HG03571 (cell line): ENCODE results near the gene GADD45G.
A peak's percentile ranks its signal among the peaks of the same experiment; 100 is the strongest.

Source experiments
- ATAC-seq: cut with Tn5 transposase; IDR thresholded peaks from one replicate; pipeline ENCODE4 v1.9.1; 2021; ENCODE audit not compliant: unreplicated experiment

GADD45G gene, protein sequence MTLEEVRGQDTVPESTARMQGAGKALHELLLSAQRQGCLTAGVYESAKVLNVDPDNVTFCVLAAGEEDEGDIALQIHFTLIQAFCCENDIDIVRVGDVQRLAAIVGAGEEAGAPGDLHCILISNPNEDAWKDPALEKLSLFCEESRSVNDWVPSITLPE

DNA sequence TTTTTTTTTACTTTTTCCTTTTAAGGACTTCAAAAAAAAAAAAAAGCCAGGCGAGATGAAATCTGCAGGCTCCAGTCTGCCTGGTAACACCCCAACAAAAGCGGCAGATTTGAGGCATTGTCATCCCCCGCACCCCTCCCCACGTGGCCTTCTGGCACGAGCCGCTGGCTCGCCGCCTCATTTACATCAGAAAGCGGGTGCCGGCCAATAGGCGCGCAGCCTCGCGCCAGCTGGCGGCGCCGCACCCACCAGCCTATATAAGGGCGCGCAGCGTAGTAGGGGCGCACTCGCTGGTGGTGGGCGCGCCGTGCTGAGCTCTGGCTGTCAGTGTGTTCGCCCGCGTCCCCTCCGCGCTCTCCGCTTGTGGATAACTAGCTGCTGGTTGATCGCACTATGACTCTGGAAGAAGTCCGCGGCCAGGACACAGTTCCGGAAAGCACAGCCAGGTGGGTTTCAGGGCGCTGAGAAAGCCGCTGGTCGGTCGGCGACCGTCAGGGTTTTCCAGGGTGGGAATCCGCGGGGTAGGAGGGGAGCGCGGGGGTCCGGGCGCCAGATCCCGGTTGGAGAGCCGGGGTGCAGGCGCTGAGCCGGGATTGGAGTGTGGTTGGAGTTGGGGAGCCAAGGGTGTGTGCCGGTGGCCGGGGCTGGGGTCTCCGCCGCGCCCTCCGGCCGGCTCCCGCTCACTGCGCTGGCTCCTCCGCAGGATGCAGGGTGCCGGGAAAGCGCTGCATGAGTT is at the start of gene GADD45G:
GADD45G (plus strand) TSS at position 284 of the 736 bp plus-strand sequence; CDS start at position 394, 110 bp downstream.
- ATAC-seq = no peak

GRCh38 chr9:89555036-89555415 is 49.8 kb upstream of the GADD45G start:
- ATAC-seq = no peak

DNA sequence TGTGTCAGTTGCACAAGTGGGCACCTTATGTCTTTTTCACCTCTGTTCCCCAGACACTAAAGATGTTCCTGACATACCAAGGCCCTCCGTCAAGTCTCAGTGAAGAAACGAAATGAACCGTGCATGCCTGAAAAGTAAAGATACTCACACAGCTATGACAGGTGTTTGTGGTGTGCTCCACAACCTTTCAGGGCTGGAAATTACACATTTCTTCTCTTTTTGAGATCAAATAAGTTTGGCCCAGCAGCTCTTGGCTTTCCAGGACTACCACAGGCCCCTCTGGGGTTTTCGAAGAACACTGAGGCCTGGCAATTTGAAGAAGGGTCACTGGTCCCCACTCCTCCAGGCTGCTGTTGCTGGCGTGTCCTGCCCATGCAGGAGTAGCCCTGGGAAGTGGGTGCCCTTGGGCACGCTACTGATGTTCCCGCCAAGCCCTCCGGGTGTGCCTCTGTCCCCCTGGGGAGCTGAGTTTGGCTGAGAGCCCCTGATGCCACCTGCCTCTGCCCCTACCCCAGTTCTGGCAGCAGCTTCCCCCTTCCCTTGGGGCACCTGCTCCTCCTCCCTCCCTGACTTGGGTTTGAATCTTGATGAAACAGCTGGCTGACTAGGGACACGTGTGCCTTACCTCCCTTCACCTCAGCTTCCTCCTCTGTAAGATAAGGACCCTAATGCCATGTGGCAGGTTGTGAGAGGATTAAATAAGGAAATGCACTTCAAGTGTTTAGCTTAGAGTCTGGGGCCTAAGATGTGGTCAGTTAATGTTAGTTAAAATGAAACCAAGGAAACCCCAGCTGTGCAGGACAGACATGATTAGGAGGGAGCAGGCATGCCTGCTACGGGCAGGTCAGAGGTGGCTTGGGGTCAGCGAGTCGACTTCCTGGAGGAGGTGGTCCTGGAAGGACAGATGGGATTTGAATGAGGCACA is 49.1 kb upstream of the GADD45G start:
- ATAC-seq = peak; percentile 70

- no peak for ATAC-seq
These were observed 46.5 kb upstream of the GADD45G start for GRCh38 chr9:89558196-89558899.

DNA sequence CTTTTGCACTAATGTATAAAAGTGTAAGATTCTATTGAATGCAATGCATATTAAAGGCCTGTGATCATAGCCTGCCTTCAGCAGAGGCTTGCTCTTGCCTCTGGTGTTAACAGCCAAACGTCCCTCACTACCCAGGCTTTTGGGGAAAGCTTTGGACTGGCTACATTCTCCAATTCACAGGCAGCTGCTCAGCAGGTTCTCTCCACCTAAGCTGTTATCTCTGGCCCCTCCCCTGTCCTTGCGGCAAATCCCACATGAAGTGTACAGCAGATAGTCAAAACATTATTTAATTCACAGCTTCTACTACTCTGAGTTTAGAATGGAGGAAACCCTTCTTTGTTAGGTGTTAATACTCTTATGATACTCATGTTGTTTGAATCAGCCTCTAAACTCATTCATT is 45.9 kb upstream of the GADD45G start:
- ATAC-seq = no peak

- ATAC-seq = peak; percentile 85
These were observed 42.5 kb upstream of the GADD45G start for GRCh38 chr9:89562186-89562814.

- ATAC-seq = no peak
These were observed 41.1 kb upstream of the GADD45G start for GRCh38 chr9:89563571-89564345.

- ATAC-seq = peak; percentile 67
These were observed 40.4 kb upstream of the GADD45G start for GRCh38 chr9:89564346-89564878.

GRCh38 chr9:89567649-89568048 is 37.2 kb upstream of the GADD45G start:
- no peak for ATAC-seq

GRCh38 chr9:89574309-89574708 is 30.5 kb upstream of the GADD45G start:
- ATAC-seq = no peak

DNA sequence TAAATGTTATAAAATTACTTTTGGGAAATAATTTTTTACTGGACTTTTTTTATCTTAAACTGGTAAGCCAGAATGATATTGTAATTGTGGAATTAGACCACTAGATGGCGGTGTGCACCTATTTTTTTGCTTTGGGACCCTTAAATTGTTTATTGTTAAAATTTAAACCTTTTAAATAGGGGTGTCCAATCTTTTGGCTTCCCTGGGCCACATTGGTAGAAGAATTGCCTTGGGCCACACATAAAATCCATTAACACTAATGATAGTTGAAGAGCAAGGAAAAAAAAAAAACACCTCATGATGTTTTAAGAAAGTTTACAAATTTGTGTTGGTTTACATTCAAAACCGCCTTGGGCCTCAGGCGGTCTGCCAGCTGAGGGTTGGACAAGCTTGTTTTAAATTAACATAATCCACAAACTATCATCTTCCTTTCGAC is 28.4 kb upstream of the GADD45G start:
- no peak for ATAC-seq

DNA sequence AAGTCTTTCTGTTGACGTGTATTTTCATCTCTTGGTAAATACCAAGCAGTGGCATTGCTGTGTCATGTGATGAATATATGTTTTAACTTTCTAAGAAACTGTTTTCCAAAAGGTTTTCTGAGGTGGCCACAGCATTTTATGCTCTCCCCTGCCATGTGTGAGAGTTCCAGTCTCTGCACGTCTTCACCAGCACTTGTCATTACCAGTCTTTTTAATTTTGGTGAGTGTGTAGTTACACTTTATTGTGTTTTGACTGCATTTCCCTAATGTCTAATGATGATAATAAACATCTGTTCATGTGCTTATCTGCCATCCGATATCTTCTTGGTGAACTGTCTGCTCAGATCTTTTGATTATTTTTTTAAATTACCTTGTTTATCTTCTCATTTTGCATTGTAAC is 27.4 kb upstream of the GADD45G start:
- ATAC-seq = no peak

DNA sequence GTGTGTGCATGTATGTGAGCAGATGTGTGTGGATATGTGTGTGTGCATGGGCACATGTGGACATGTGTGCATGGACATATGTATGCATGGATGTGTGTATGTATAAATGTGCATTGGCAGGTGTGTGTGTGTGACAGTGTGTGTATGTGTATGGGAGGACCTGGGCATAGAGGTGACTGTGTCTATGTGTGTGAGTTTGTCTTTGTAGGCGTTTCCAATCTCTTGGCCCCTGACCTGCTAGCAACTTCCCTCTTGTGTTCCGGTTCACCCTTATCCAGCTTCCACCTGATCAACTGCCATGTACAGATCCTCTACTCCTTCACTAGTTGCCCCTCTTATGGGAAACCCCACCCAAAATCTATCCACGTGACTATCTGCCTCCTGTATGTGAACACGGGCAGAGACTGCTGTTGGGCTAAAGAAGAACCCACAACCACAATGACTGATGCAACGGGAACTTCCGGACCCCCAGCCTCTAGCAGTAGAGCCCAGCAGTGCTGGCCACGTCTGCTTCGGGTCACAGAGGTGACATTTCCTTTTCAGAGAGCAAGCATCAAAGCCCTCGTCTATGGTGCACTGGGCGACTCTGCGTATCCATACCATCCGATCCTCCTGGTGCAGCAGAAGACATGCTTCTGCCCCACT is 24.9 kb upstream of the GADD45G start:
- no peak for ATAC-seq

- ATAC-seq = no peak
These were observed 18.5 kb upstream of the GADD45G start for GRCh38 chr9:89586311-89586710.

DNA sequence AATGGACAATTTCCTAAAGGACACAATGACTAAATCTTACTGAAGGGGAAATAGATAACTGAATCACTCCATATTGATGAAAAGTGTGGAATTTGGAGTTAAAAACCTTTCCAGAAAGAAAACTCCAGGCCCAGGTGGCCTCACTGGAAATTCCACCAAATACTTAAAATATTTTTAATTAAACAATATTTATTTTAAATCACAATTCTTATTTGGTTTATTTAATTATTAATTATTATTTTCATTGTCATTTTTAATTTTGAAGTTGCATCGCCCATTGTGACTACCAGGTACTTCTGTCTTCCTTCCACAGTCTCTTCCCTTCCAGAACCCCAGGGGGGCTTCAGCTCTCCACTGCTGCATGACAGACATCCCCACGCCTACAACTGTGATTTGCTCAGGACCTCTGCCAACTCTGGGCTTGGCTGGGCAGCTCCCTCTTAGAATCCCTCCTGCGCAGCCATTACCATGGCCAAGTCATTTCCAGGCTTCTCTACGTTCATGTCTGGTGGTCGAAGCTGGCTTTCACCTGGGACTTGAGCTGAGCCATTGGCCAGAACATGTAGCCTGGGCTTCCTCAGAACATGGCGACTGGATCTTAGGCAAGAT is 16.4 kb upstream of the GADD45G start:
- no peak for ATAC-seq

- no peak for ATAC-seq
These were observed 14.4 kb upstream of the GADD45G start for GRCh38 chr9:89590415-89590814.

GRCh38 chr9:89591274-89592212 is 13.3 kb upstream of the GADD45G start:
- ATAC-seq = no peak
